Keratinocyte (primary cell): Measurements from ENCODE around the gene ADRB1. TPM values are rescaled to one million over a fixed set of nuclear protein-coding genes. Genes with fewer than 3 reads are reported as not detected.
A peak's percentile ranks its signal among the peaks of the same experiment; 100 is the strongest.

ENCODE experiments used
- DNase-seq: peaks from one replicate; pipeline ENCODE4 v3.0.0-alpha.2; 2011; ENCODE audit warnings: low read depth, missing footprints, low spot score
- FAIRE-seq: peaks from 2 replicates; lab custom pipeline; 2011; peaks lifted over from hg19 to GRCh38; lab: Jason Lieb, UNC
- H2AFZ ChIP-seq: 2 replicates; pipeline ENCODE4 v1.6.0; 2012; ENCODE audit warnings: low read length, control low read depth, inconsistent platforms; ENCODE audit not compliant: control insufficient read depth
- H3K27ac ChIP-seq: 2 replicates; pipeline ENCODE4 v1.5.1; 2011; ENCODE audit warnings: low read length; ENCODE audit not compliant: control insufficient read depth, insufficient read depth
- H3K27me3 ChIP-seq: 3 replicates; pipeline ENCODE4 v1.6.0; 2011; ENCODE audit warnings: low read length; ENCODE audit not compliant: control insufficient read depth, insufficient read depth; ENCODE audit errors: extremely low read depth
- H3K36me3 ChIP-seq, 2 experiments: 2 replicates in 1 of 2; 3 replicates in 1 of 2; pipeline ENCODE4 v1.5.1; 2011; ENCODE audit warnings: low read length in 2 of 2, mild to moderate bottlenecking in 1 of 2; ENCODE audit not compliant: control insufficient read depth in 2 of 2, insufficient read depth in 2 of 2; ENCODE audit errors: extremely low read depth in 1 of 2
- H3K4me1 ChIP-seq: 3 replicates; pipeline ENCODE4 v1.5.1; 2011; ENCODE audit warnings: low read length; ENCODE audit not compliant: control insufficient read depth, insufficient read depth; ENCODE audit errors: extremely low read depth
- H3K4me2 ChIP-seq: 3 replicates; pipeline ENCODE4 v1.6.0; 2011; ENCODE audit warnings: low read depth, low read length; ENCODE audit not compliant: control insufficient read depth, insufficient read depth; ENCODE audit errors: extremely low read depth
- H3K4me3 ChIP-seq, 3 experiments: fragments of 200-600 bp in 1 of 3; sonication (generic) in 1 of 3; 2 replicates in 2 of 3; 3 replicates in 1 of 3; pipeline ENCODE4 v1.5.1; 2011 to 2016; ENCODE audit warnings: low read length in 3 of 3, mild to moderate bottlenecking in 3 of 3, control low read depth in 2 of 3, inconsistent platforms in 1 of 3, low read depth in 1 of 3, mixed read lengths in 1 of 3, mixed run types in 1 of 3, moderate library complexity in 1 of 3; ENCODE audit not compliant: control insufficient read depth in 2 of 3, insufficient read depth in 2 of 3; ENCODE audit errors: extremely low read depth in 1 of 3
- H3K79me2 ChIP-seq: 2 replicates; pipeline ENCODE4 v1.6.0; 2012; ENCODE audit warnings: low read length; ENCODE audit not compliant: control insufficient read depth, insufficient read depth
- H3K9ac ChIP-seq: 3 replicates; pipeline ENCODE4 v1.6.0; 2011; ENCODE audit warnings: low read length; ENCODE audit not compliant: control insufficient read depth, insufficient read depth; ENCODE audit errors: extremely low read depth
- H3K9me1 ChIP-seq: 3 replicates; pipeline ENCODE4 v1.6.0; 2011; ENCODE audit warnings: low read length; ENCODE audit not compliant: control insufficient read depth, insufficient read depth; ENCODE audit errors: extremely low read depth
- H3K9me3 ChIP-seq: 2 replicates; pipeline ENCODE4 v1.5.1; 2012; ENCODE audit warnings: low read depth, low read length; ENCODE audit not compliant: control insufficient read depth
- H4K20me1 ChIP-seq: 3 replicates; pipeline ENCODE4 v1.6.0; 2011; ENCODE audit warnings: low read length; ENCODE audit not compliant: control insufficient read depth, insufficient read depth; ENCODE audit errors: extremely low read depth
- CTCF ChIP-seq, 3 experiments: IDR thresholded peaks in 1 of 3; conservative IDR thresholded peaks in 1 of 3; optimal IDR thresholded peaks in 1 of 3; 2 replicates in 2 of 3; 3 replicates in 1 of 3; pipeline versions ENCODE3 to v1.5.1; 2011; ENCODE audit warnings: low read length in 3 of 3, mild to moderate bottlenecking in 3 of 3, moderate library complexity in 2 of 3, control low read depth in 1 of 3, inconsistent platforms in 1 of 3; ENCODE audit not compliant: insufficient read depth in 2 of 3; ENCODE audit errors: extremely low read depth in 1 of 3
- EZH2 ChIP-seq: IDR thresholded peaks from one replicate; pipeline ENCODE4 v1.6.1; 2012; ENCODE audit warnings: inconsistent platforms, mild to moderate bottlenecking, low read length, moderate library complexity
- dilution Hi-C: fragments of 300-500 bp; cut with MboI; formaldehyde crosslinking; loops from one replicate; pipeline ENCODE4 v1.7.0; 2020; ENCODE audit warnings: low sequenced_read_pairs; ENCODE audit not compliant: extremely low pct_ligation_motif_present
- polyA plus RNA-seq, 5 experiments: library from polyadenylated mRNA; depleted of rRNA in 3 of 5; stranded (reverse) in 3 of 5; stranded (forward) in 1 of 5; unstranded in 1 of 5; fragments of >200 nt; gene quantifications; 1 replicate in 1 of 5; 2 replicates in 3 of 5; 3 replicates in 1 of 5; pipeline versions ENCODE4 v1.2.1 to v1.2.3, GENCODE V29; 2011 to 2012; ENCODE audit warnings: missing spikeins in 2 of 5, low read depth in 1 of 5, low replicate concordance in 1 of 5

The ADRB1 gene
- polyA plus RNA-seq, 1 donor (not counting 4 experiments of a cell fraction or from before 2014, with no cell fraction given), result 0.05 TPM

GRCh38 chr10:114025611-114026130, 18.0 kb upstream of the ADRB1 start:
- Histone ChIP-seq H3K27me3 (no peaks in the 10 kb centered on the region), H2AFZ (no peak overlapping the region), H3K4me1 (peaks cover 42% of the 10 kb centered on the region), H3K4me2 (peak overlapping the region; percentile 7), H3K36me3 (no peaks in the 10 kb centered on the region), H4K20me1 (no peaks in the 10 kb centered on the region), H3K79me2 (no peaks in the 10 kb centered on the region), H3K9me1 (no peaks in the 10 kb centered on the region), H3K4me3 (no peak overlapping the region), H3K9me3 (no peaks in the 10 kb centered on the region), H3K9ac (no peak overlapping the region), H3K27ac (peak overlapping the region; percentile 81)
- DNase-seq (no peak), FAIRE-seq (no peak)
- dilution Hi-C loops, result no loop called here
- TF ChIP-seq CTCF (optimal IDR thresholded peaks at IDR 0.05 in 1 of 3, IDR thresholded peaks at IDR 0.05 in 1 of 3, conservative IDR thresholded peaks at IDR 0.05 in 1 of 3; ENCODE audit: extremely low read depth in 1 of 3, insufficient read depth in 2 of 3, low read length in 3 of 3) (no peak), EZH2 (no peak)

- Histone ChIP-seq H3K4me2 (peak overlapping the region; percentile 70), H3K27ac (peak overlapping the region; percentile 81), H3K36me3 (no peaks in the 10 kb centered on the region), H3K4me1 (peaks cover 46% of the 10 kb centered on the region), H3K9ac (peak overlapping the region; percentile 33), H3K9me1 (no peaks in the 10 kb centered on the region), H2AFZ (peak overlapping the region; percentile 17), H3K9me3 (no peaks in the 10 kb centered on the region), H3K27me3 (no peaks in the 10 kb centered on the region), H3K4me3 (peak overlapping the region in 2 of 3 experiments; percentile 22 to 47), H3K79me2 (no peaks in the 10 kb centered on the region), H4K20me1 (no peaks in the 10 kb centered on the region)
- peak; percentile 42 for DNase-seq
- peak; percentile 80 for FAIRE-seq
- TF ChIP-seq EZH2 (no peak), CTCF (optimal IDR thresholded peaks at IDR 0.05 in 1 of 3, IDR thresholded peaks at IDR 0.05 in 1 of 3, conservative IDR thresholded peaks at IDR 0.05 in 1 of 3; ENCODE audit: extremely low read depth in 1 of 3, insufficient read depth in 2 of 3, low read length in 3 of 3) (no peak)
- dilution Hi-C loops, result no loop called here
These were observed 17.3 kb upstream of the ADRB1 start for GRCh38 chr10:114026189-114027040.
